Vagina (tissue), 2 donors: ENCODE measurements around the gene LMO1. TPM values are rescaled to one million over a fixed set of nuclear protein-coding genes. Genes with fewer than 3 reads are reported as not detected.

Source experiments
- DNase-seq, 2 donors: peaks; one replicate each; pipeline ENCODE4 v3.0.0-alpha.2; 2017; ENCODE audit errors: extremely low spot score in 2 of 2
- H3K27ac ChIP-seq: fragments of 200-600 bp; sonication (generic); one replicate; pipeline ENCODE4 v1.5.1; 2019
- H3K27me3 ChIP-seq: fragments of 200-600 bp; sonication (generic); one replicate; pipeline ENCODE4 v1.5.1; 2019
- H3K36me3 ChIP-seq, 2 donors: fragments of 200-600 bp; sonication (generic); one replicate each; pipeline ENCODE4 v1.5.1; 2017 to 2019
- H3K4me1 ChIP-seq: fragments of 200-600 bp; sonication (generic); one replicate; pipeline ENCODE4 v1.5.1; 2019
- H3K4me3 ChIP-seq, 2 donors: fragments of 200-600 bp; sonication (generic); 1 replicate in 1 of 2; 2 replicates in 1 of 2; pipeline ENCODE4 v1.5.1; 2016 to 2019
- H3K9me3 ChIP-seq: fragments of 200-600 bp; sonication (generic); one replicate; pipeline ENCODE4 v1.5.1; 2019
- POLR2A ChIP-seq, 2 donors: fragments of 450-650 bp; IDR thresholded peaks; one replicate each; pipeline ENCODE4 v1.6.1; 2017; ENCODE audit warnings: antibody characterized with exemption in 2 of 2, mild to moderate bottlenecking in 2 of 2, moderate library complexity in 2 of 2
- POLR2AphosphoS5 ChIP-seq, 2 donors: sonication (generic); formaldehyde crosslinking; IDR thresholded peaks; one replicate each; pipeline ENCODE4 v1.9.0; 2017; ENCODE audit warnings: antibody characterized with exemption in 2 of 2, mild to moderate bottlenecking in 2 of 2, low read depth in 1 of 2; ENCODE audit not compliant: insufficient read depth in 1 of 2
- intact Hi-C: fragments of 100-400 bp; cut with DNase I; formaldehyde crosslinking; loops from one replicate; pipeline ENCODE4 v1.15.1; 2023
- total RNA-seq: library from RNA; depleted of rRNA; stranded (reverse); fragments of >200 nt; gene quantifications from one replicate; pipeline ENCODE4 v1.2.3, GENCODE V29; 2016
- TF ChIP-seq, protein P1 (sequence below), 3 experiments: fragments of 450-650 bp in 2 of 3; fragments of 200-600 bp in 1 of 3; sonication (generic) in 1 of 3; IDR thresholded peaks; one replicate each; pipeline ENCODE4 v1.5.1; 2017 to 2019; ENCODE audit warnings: antibody characterized with exemption in 3 of 3, mild to moderate bottlenecking in 2 of 3, moderate library complexity in 2 of 3

LMO1 gene
- total RNA-seq, 1 donor from 2014 or later = not detected

DNA sequence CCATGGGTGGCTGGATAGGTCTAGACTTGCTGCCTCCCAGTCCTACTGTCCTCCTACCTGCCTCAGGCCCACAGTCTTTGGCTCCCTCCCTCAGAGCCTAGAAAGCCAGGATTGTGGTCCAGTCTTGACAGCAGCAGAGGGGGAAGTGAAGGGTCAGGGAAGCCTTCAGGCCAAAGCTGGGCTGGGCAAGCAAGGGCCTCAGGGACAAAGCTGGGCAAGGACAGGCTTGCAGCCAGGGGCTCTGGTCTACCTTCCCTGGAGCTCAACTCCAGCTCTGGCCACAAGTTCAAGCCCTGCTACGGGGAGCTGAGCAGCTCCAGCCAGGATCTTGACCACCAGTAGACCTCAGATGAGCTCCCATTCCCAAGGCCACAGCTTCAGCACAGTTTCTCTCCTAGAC is 14.9 kb downstream of the LMO1 start:
- H3K9me3 ChIP-seq = no peaks in the 10 kb centered on the region
- H3K36me3 ChIP-seq = no peaks in the 10 kb centered on the region
- no peaks in the 10 kb centered on the region for H3K27me3 ChIP-seq
- no peak for DNase-seq
- no peak overlapping the region for H3K27ac ChIP-seq
- H3K4me1 ChIP-seq = no peaks in the 10 kb centered on the region
- TF ChIP-seq, protein P1, sequence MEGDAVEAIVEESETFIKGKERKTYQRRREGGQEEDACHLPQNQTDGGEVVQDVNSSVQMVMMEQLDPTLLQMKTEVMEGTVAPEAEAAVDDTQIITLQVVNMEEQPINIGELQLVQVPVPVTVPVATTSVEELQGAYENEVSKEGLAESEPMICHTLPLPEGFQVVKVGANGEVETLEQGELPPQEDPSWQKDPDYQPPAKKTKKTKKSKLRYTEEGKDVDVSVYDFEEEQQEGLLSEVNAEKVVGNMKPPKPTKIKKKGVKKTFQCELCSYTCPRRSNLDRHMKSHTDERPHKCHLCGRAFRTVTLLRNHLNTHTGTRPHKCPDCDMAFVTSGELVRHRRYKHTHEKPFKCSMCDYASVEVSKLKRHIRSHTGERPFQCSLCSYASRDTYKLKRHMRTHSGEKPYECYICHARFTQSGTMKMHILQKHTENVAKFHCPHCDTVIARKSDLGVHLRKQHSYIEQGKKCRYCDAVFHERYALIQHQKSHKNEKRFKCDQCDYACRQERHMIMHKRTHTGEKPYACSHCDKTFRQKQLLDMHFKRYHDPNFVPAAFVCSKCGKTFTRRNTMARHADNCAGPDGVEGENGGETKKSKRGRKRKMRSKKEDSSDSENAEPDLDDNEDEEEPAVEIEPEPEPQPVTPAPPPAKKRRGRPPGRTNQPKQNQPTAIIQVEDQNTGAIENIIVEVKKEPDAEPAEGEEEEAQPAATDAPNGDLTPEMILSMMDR (IDR thresholded peaks at IDR 0.05) = no peak
- TF ChIP-seq POLR2AphosphoS5 (IDR thresholded peaks at IDR 0.05; ENCODE audit: insufficient read depth in 1 of 2, low read depth in 1 of 2) = no peak
- TF ChIP-seq POLR2A (IDR thresholded peaks at IDR 0.05) = no peak
- no peak overlapping the region for H3K4me3 ChIP-seq
- intact Hi-C loops = no loop called here

- no peak for DNase-seq
- Histone ChIP-seq H3K9me3 (no peaks in the 10 kb centered on the region), H3K4me1 (no peaks in the 10 kb centered on the region), H3K27me3 (no peaks in the 10 kb centered on the region), H3K36me3 (no peaks in the 10 kb centered on the region), H3K4me3 (no peak overlapping the region), H3K27ac (no peak overlapping the region)
- intact Hi-C loops = no loop called here
- TF ChIP-seq, protein P1 (IDR thresholded peaks at IDR 0.05) = peak in 1 of 3 experiments; percentile 10
- TF ChIP-seq POLR2AphosphoS5 (IDR thresholded peaks at IDR 0.05; ENCODE audit: insufficient read depth in 1 of 2, low read depth in 1 of 2) (no peak), POLR2A (IDR thresholded peaks at IDR 0.05) (no peak)
Measured at GRCh38 chr11:8247312-8247711, 16.4 kb downstream of the LMO1 start.

- Histone ChIP-seq H3K4me1 (no peaks in the 10 kb centered on the region), H3K36me3 (no peaks in the 10 kb centered on the region), H3K9me3 (no peaks in the 10 kb centered on the region), H3K4me3 (no peak overlapping the region), H3K27ac (no peak overlapping the region), H3K27me3 (no peaks in the 10 kb centered on the region)
- TF ChIP-seq POLR2AphosphoS5 (IDR thresholded peaks at IDR 0.05; ENCODE audit: insufficient read depth in 1 of 2, low read depth in 1 of 2) (no peak), POLR2A (IDR thresholded peaks at IDR 0.05) (no peak)
- TF ChIP-seq, protein P1 (IDR thresholded peaks at IDR 0.05) = no peak
- intact Hi-C loops = no loop called here
- no peak for DNase-seq
Measured at GRCh38 chr11:8243458-8243857, 20.2 kb downstream of the LMO1 start.

GRCh38 chr11:8242499-8243280 is 21.0 kb downstream of the LMO1 start:
- Histone ChIP-seq H3K36me3 (no peaks in the 10 kb centered on the region), H3K4me1 (no peaks in the 10 kb centered on the region), H3K27me3 (no peaks in the 10 kb centered on the region), H3K4me3 (no peak overlapping the region), H3K9me3 (no peaks in the 10 kb centered on the region), H3K27ac (no peak overlapping the region)
- no peak for DNase-seq
- TF ChIP-seq POLR2A (IDR thresholded peaks at IDR 0.05) (no peak), POLR2AphosphoS5 (IDR thresholded peaks at IDR 0.05; ENCODE audit: insufficient read depth in 1 of 2, low read depth in 1 of 2) (no peak)
- TF ChIP-seq, protein P1 (IDR thresholded peaks at IDR 0.05) = no peak
- intact Hi-C loops = no loop called here

- H3K4me1 ChIP-seq = no peaks in the 10 kb centered on the region
- TF ChIP-seq POLR2A (IDR thresholded peaks at IDR 0.05) (no peak), POLR2AphosphoS5 (IDR thresholded peaks at IDR 0.05; ENCODE audit: insufficient read depth in 1 of 2, low read depth in 1 of 2) (no peak)
- TF ChIP-seq, protein P1 (IDR thresholded peaks at IDR 0.05) = no peak
- H3K36me3 ChIP-seq = no peaks in the 10 kb centered on the region
- H3K4me3 ChIP-seq = no peak overlapping the region
- intact Hi-C loops = no loop called here
- H3K9me3 ChIP-seq = no peaks in the 10 kb centered on the region
- DNase-seq = no peak
- no peaks in the 10 kb centered on the region for H3K27me3 ChIP-seq
- H3K27ac ChIP-seq = no peak overlapping the region
Measured at GRCh38 chr11:8242118-8242475, 21.6 kb downstream of the LMO1 start.
